K562 (cell line): ENCODE results near the gene CIAO3. TPM values are rescaled to one million over a fixed set of nuclear protein-coding genes. Genes with fewer than 3 reads are reported as not detected.
A peak's percentile ranks its signal among the peaks of the same experiment; 100 is the strongest.

Source experiments
- ATF7 ChIP-seq: fragments of 450-650 bp; IDR thresholded peaks from 2 replicates; pipeline ENCODE4 v1.7.1; 2014; ENCODE audit warnings: mild to moderate bottlenecking, moderate library complexity
- CAMTA2 ChIP-seq: fragments of 250-450 bp; sonication (Bioruptor Pico); conservative IDR thresholded peaks from 2 replicates; pipeline ENCODE4 v1.5.1; 2022
- CREM ChIP-seq: IDR thresholded peaks from 2 replicates; pipeline ENCODE4 v1.6.1; 2014; ENCODE audit warnings: antibody characterized with exemption, low read depth
- ETV6 ChIP-seq, 3 experiments: fragments of 150-350 bp in 1 of 3; sonication (generic) in 1 of 3; formaldehyde crosslinking in 1 of 3; IDR thresholded peaks; 2 replicates each; pipeline versions ENCODE4 v1.6.1 to v1.8.0; 2014 to 2022; ENCODE audit warnings: borderline replicate concordance in 2 of 3, low read depth in 2 of 3, antibody characterized with exemption in 1 of 3, low read length in 1 of 3, mild to moderate bottlenecking in 1 of 3, missing genetic modification reagents in 1 of 3
- FOXA3 ChIP-seq, 2 experiments: fragments of 450-650 bp in 1 of 2; sonication (generic) in 1 of 2; formaldehyde crosslinking; IDR thresholded peaks in 1 of 2; conservative IDR thresholded peaks in 1 of 2; 2 replicates each; pipeline versions ENCODE4 v1.4.0 to v1.8.0; 2020 to 2022; ENCODE audit warnings: mild to moderate bottlenecking in 2 of 2, missing genetic modification reagents in 1 of 2
- KAT8 ChIP-seq: fragments of 450-650 bp; IDR thresholded peaks from 2 replicates; pipeline ENCODE4 v1.6.1; 2016; ENCODE audit warnings: low read depth, mild to moderate bottlenecking
- KDM2B ChIP-seq: fragments of 250-450 bp; sonication (Bioruptor Pico); IDR thresholded peaks from 2 replicates; pipeline ENCODE4 v1.8.0; 2021; ENCODE audit warnings: mild to moderate bottlenecking, moderate library complexity
- KLF1 ChIP-seq: fragments of 450-650 bp; IDR thresholded peaks from 2 replicates; pipeline ENCODE4 v1.6.1; 2016; ENCODE audit warnings: missing genetic modification characterization, missing compliant biosample characterization
- MTA1 ChIP-seq: fragments of 450-650 bp; IDR thresholded peaks from 2 replicates; pipeline ENCODE4 v1.6.1; 2017; ENCODE audit warnings: borderline replicate concordance
- MTA3 ChIP-seq: fragments of 450-650 bp; formaldehyde crosslinking; IDR thresholded peaks from 2 replicates; pipeline ENCODE4 v1.6.1; 2017; ENCODE audit warnings: mild to moderate bottlenecking, borderline replicate concordance
- MYBL2 ChIP-seq, 2 experiments: fragments of 450-650 bp in 1 of 2; sonication (generic) in 1 of 2; formaldehyde crosslinking in 1 of 2; IDR thresholded peaks; 2 replicates each; pipeline versions ENCODE4 v1.6.1 to v1.8.1; 2017 to 2022; ENCODE audit warnings: borderline replicate concordance in 1 of 2, inconsistent platforms in 1 of 2, low read depth in 1 of 2, mild to moderate bottlenecking in 1 of 2, missing genetic modification reagents in 1 of 2, moderate library complexity in 1 of 2
- MYC ChIP-seq, 2 experiments: fragments of 250-450 bp in 1 of 2; sonication (Bioruptor Pico) in 1 of 2; IDR thresholded peaks; 2 replicates each; pipeline versions ENCODE4 v1.5.1 to v1.6.1; 2012 to 2021; ENCODE audit warnings: low read depth in 2 of 2, borderline replicate concordance in 1 of 2, improper control_type of control experiment in 1 of 2, low read length in 1 of 2, mild to moderate bottlenecking in 1 of 2, moderate library complexity in 1 of 2
- OTX1 ChIP-seq: fragments of 450-650 bp; formaldehyde crosslinking; IDR thresholded peaks from 2 replicates; pipeline ENCODE4 v1.4.0; 2022; ENCODE audit warnings: mild to moderate bottlenecking
- PCBP2 ChIP-seq: fragments of 200-400 bp; formaldehyde crosslinking; IDR thresholded peaks from 2 replicates; pipeline ENCODE4 v1.6.1; 2018; ENCODE audit warnings: low read length, low read depth, mild to moderate bottlenecking, moderate library complexity; ENCODE audit not compliant: poor library complexity, severe bottlenecking
- PHF21A ChIP-seq: fragments of 450-650 bp; IDR thresholded peaks from 2 replicates; pipeline ENCODE4 v1.6.1; 2017; ENCODE audit warnings: low read depth, borderline replicate concordance
- PPARD ChIP-seq: fragments of 250-450 bp; sonication (Bioruptor Pico); IDR thresholded peaks from 2 replicates; pipeline ENCODE4 v1.8.0; 2022; ENCODE audit warnings: inconsistent platforms, mild to moderate bottlenecking, moderate library complexity
- PYGO2 ChIP-seq: fragments of 450-650 bp; IDR thresholded peaks from 2 replicates; pipeline ENCODE4 v1.6.1; 2016; ENCODE audit warnings: mild to moderate bottlenecking, missing genetic modification characterization, moderate library complexity, missing compliant biosample characterization
- SMAD3 ChIP-seq: fragments of 450-650 bp; formaldehyde crosslinking; conservative IDR thresholded peaks from 2 replicates; pipeline ENCODE4 v1.4.0; 2020; ENCODE audit warnings: mild to moderate bottlenecking
- SMAD4 ChIP-seq: fragments of 250-450 bp; sonication (Bioruptor Pico); conservative IDR thresholded peaks from 2 replicates; pipeline ENCODE4 v1.8.0; 2021; ENCODE audit warnings: inconsistent platforms, mild to moderate bottlenecking, moderate library complexity
- SMARCB1 ChIP-seq: IDR thresholded peaks from 2 replicates; pipeline ENCODE4 v1.6.1; 2011; ENCODE audit warnings: improper control_type of control experiment, low read depth; ENCODE audit not compliant: insufficient read length
- SRSF3 ChIP-seq: fragments of 200-400 bp; formaldehyde crosslinking; IDR thresholded peaks from 2 replicates; pipeline ENCODE4 v1.6.1; 2016; ENCODE audit warnings: mild to moderate bottlenecking, low read length, moderate library complexity; ENCODE audit not compliant: insufficient read depth
- ZNF274 ChIP-seq: IDR thresholded peaks from 2 replicates; pipeline ENCODE4 v1.6.1; 2011; ENCODE audit warnings: low read depth, mild to moderate bottlenecking, low read length, moderate library complexity, borderline replicate concordance
- ZNF445 ChIP-seq: fragments of 250-450 bp; sonication (Bioruptor Pico); IDR thresholded peaks from 2 replicates; pipeline ENCODE4 v1.4.0; 2020; ENCODE audit warnings: low read depth, mild to moderate bottlenecking, moderate library complexity
- ZNF57 ChIP-seq: fragments of 450-650 bp; formaldehyde crosslinking; IDR thresholded peaks from 2 replicates; pipeline ENCODE4 v1.4.0; 2020; ENCODE audit warnings: mild to moderate bottlenecking, moderate library complexity
- ZNF589 ChIP-seq: fragments of 200-800 bp; sonication (Bioruptor generic); IDR thresholded peaks from 2 replicates; pipeline ENCODE4 v1.6.1; 2016; ENCODE audit warnings: low read depth, missing genetic modification characterization, missing compliant biosample characterization
- polyA plus RNA-seq, 8 experiments: library from polyadenylated mRNA; depleted of rRNA in 4 of 8; stranded (reverse) in 5 of 8; unstranded in 3 of 8; fragments of >200 nt; fragmentation: Nextera tagmentation in 2 of 8; fragmentation: Illumina TruSeq in 1 of 8; extraction: Ambion mirVana in 2 of 8; extraction: Trizol in 1 of 8; gene quantifications; 2 replicates each; pipeline versions ENCODE4 v1.2.1 to v1.2.3, GENCODE V29; 2011 to 2014; ENCODE audit warnings: inconsistent platforms in 1 of 8, missing spikeins in 1 of 8
- total RNA-seq, 7 experiments: library from RNA; depleted of rRNA in 6 of 7; stranded (reverse); fragments of >200 nt in 6 of 7; fragmentation: Illumina TruSeq in 2 of 7; extraction: Trizol in 2 of 7; gene quantifications; 2 replicates each; pipeline versions ENCODE4 v1.2.1 to v1.2.3, GENCODE V29; 2011 to 2021; ENCODE audit warnings: low replicate concordance in 1 of 7
- TF ChIP-seq, protein P1 (sequence below): fragments of 200-800 bp; sonication (Bioruptor generic); IDR thresholded peaks from 2 replicates; pipeline ENCODE4 v1.6.1; 2017; ENCODE audit warnings: missing genetic modification characterization, missing compliant biosample characterization
- TF ChIP-seq, protein P2 (sequence below): sonication (generic); formaldehyde crosslinking; IDR thresholded peaks from 2 replicates; pipeline ENCODE4 v1.9.0; 2022; ENCODE audit warnings: mild to moderate bottlenecking, missing genetic modification reagents

The CIAO3 gene
- total and polyA plus RNA-seq, 9 of the 15 experiments (the other 6 are each of a cell fraction or from before 2014, with no cell fraction given) = 2.2 to 35.6 (median 18.7) TPM

DNA sequence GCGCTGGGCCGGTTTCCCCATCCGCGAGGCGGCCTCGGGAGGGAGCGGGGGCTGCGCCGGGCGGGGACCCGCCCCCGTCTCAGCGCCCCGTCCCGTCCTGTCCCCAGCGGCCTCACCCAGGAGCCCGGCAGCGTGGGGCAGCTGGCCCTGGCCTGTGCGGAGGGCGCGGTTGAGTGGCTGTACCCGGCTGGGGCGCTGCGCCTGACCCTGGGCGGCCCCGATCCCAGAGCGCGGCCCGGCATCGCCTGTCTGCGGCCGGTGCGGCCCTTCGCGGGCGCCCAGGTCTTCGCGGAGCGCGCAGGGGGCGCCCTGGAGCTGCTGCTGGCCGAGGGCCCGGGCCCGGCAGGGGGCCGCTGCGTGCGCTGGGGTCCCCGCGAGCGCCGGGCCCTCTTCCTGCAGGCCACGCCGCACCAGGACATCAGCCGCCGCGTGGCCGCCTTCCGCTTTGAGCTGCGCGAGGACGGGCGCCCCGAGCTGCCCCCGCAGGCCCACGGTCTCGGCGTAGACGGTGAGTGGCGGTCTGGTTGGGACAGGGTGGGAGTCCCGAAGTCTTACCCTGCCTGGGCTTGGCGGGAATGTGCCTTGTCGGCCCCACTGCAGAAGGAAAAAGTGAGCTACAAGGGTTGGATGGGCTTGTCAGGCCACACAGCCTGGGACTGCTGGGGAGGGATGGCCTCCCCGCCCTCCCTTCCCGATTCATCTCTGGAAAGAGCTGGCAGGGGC, 25.2 kb downstream of the CIAO3 start (continued):
- no peak for TF ChIP-seq ZNF274
- TF ChIP-seq ATF7 = no peak
- TF ChIP-seq SMAD4 = 0 out of 2 replicates have a peak, but pooled peaks have one; percentile 38
- TF ChIP-seq PYGO2 (tag) = no peak
- TF ChIP-seq MTA1 = no peak
- TF ChIP-seq, protein P1, sequence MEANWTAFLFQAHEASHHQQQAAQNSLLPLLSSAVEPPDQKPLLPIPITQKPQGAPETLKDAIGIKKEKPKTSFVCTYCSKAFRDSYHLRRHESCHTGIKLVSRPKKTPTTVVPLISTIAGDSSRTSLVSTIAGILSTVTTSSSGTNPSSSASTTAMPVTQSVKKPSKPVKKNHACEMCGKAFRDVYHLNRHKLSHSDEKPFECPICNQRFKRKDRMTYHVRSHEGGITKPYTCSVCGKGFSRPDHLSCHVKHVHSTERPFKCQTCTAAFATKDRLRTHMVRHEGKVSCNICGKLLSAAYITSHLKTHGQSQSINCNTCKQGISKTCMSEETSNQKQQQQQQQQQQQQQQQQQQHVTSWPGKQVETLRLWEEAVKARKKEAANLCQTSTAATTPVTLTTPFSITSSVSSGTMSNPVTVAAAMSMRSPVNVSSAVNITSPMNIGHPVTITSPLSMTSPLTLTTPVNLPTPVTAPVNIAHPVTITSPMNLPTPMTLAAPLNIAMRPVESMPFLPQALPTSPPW (CRISPR knock-in tag) = peak; percentile 10; the same call in 1 of the 2 replicates
- no peak for TF ChIP-seq MYBL2 (IDR thresholded peaks at IDR 0.05; ENCODE audit: low read depth)
- no peak for TF ChIP-seq MYBL2 (CRISPR knock-in tag; IDR thresholded peaks at IDR 0.05; ENCODE audit: borderline replicate concordance)
- TF ChIP-seq ETV6 (IDR thresholded peaks at IDR 0.05; ENCODE audit: borderline replicate concordance in 1 of 2, low read depth in 2 of 2, low read length in 1 of 2) = no peak
- TF ChIP-seq ETV6 (CRISPR knock-in tag; IDR thresholded peaks at IDR 0.05; ENCODE audit: borderline replicate concordance) = no peak
- TF ChIP-seq, protein P2, sequence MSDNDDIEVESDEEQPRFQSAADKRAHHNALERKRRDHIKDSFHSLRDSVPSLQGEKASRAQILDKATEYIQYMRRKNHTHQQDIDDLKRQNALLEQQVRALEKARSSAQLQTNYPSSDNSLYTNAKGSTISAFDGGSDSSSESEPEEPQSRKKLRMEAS (CRISPR knock-in tag) = peak; percentile 60
- no peak for TF ChIP-seq MYC (IDR thresholded peaks at IDR 0.05; ENCODE audit: low read depth, low read length)
- TF ChIP-seq MYC (CRISPR knock-in tag; IDR thresholded peaks at IDR 0.05; ENCODE audit: borderline replicate concordance, low read depth) = no peak
- TF ChIP-seq KDM2B (CRISPR knock-in tag) = no peak; the same call in 1 of the 2 replicates
- no peak for TF ChIP-seq PCBP2
- peak; percentile 42; the same call in 1 of the 2 replicates for TF ChIP-seq MTA3
- TF ChIP-seq KLF1 = no peak
- no peak for TF ChIP-seq CREM
- TF ChIP-seq SMAD3 = no peak
- no peak for TF ChIP-seq PPARD
- TF ChIP-seq FOXA3 (CRISPR knock-in tag; conservative IDR thresholded peaks at IDR 0.05 in 1 of 2, IDR thresholded peaks at IDR 0.05 in 1 of 2) = no peak
- peak; percentile 33; the same call in 1 of the 2 replicates for TF ChIP-seq PHF21A
- no peak for TF ChIP-seq ZNF445 (CRISPR knock-in tag)
- TF ChIP-seq OTX1 (CRISPR knock-in tag) = no peak
- TF ChIP-seq SRSF3 = no peak
- no peak for TF ChIP-seq KAT8
- no peak for TF ChIP-seq SMARCB1
- no peak for TF ChIP-seq ZNF57
- no peak for TF ChIP-seq CAMTA2
- TF ChIP-seq ZNF589 (CRISPR knock-in tag) = no peak
